CD4-positive, alpha-beta T cell treated with Interleukin-4 for 1 hour (primary cell): ENCODE results near the gene TPSD1.
"Not testable (repeated sequence)": the region's sequence is repeated elsewhere in the genome, so short reads cannot be mapped to it uniquely, and the experiment has no call there.

Experiments used
- DNase-seq, 2 donors: peaks; one replicate each; pipeline ENCODE4 v3.0.0-alpha.2; 2020 to 2022

Gene TPSD1

GRCh38 chr16:1264345-1265089 lies 8.6 kb downstream of the TPSD1 start:
- no peak for DNase-seq

GRCh38 chr16:1265090-1265630 lies 9.3 kb downstream of the TPSD1 start:
- no peak for DNase-seq

GRCh38 chr16:1265826-1266225 lies 10.0 kb downstream of the TPSD1 start:
- DNase-seq: no peak

GRCh38 chr16:1269418-1269817 lies 13.5 kb downstream of the TPSD1 start:
- DNase-seq: not testable (repeated sequence)

GRCh38 chr16:1271380-1271723 lies 15.5 kb downstream of the TPSD1 start:
- no peak for DNase-seq

GRCh38 chr16:1271724-1272413 lies 16.0 kb downstream of the TPSD1 start:
- DNase-seq: not testable (repeated sequence)

- DNase-seq: no peak
Measured at GRCh38 chr16:1272453-1273198, 16.8 kb downstream of the TPSD1 start.

GRCh38 chr16:1273816-1274215 lies 17.9 kb downstream of the TPSD1 start:
- DNase-seq: no peak

- DNase-seq: no peak
Measured at GRCh38 chr16:1274767-1275166, 18.9 kb downstream of the TPSD1 start.

GRCh38 chr16:1275791-1276579 lies 20.1 kb downstream of the TPSD1 start:
- no peak for DNase-seq

GRCh38 chr16:1276580-1276878 lies 20.7 kb downstream of the TPSD1 start:
- no peak for DNase-seq

GRCh38 chr16:1277151-1277598 lies 21.3 kb downstream of the TPSD1 start:
- DNase-seq: no peak

- DNase-seq: no peak
Measured at GRCh38 chr16:1277617-1278282, 21.9 kb downstream of the TPSD1 start.

- no peak for DNase-seq
Measured at GRCh38 chr16:1278477-1278876, 22.6 kb downstream of the TPSD1 start.

- DNase-seq: no peak
Measured at GRCh38 chr16:1279081-1279944, 23.4 kb downstream of the TPSD1 start.

GRCh38 chr16:1279945-1280589 lies 24.2 kb downstream of the TPSD1 start:
- no peak for DNase-seq

GRCh38 chr16:1280783-1281182 lies 24.9 kb downstream of the TPSD1 start:
- no peak for DNase-seq

- DNase-seq: no peak
Measured at GRCh38 chr16:1281517-1281916, 25.6 kb downstream of the TPSD1 start.

- DNase-seq: no peak
Measured at GRCh38 chr16:1282324-1282973, 26.6 kb downstream of the TPSD1 start.

GRCh38 chr16:1283296-1283695 lies 27.4 kb downstream of the TPSD1 start:
- no peak for DNase-seq
